Activated CD8-positive, alpha-beta memory T cell treated with anti-CD3 and anti-CD28 coated beads for 1 hour (primary cell): ENCODE measurements around the gene BPIFA1.

Experiments
- DNase-seq, 2 donors: peaks; one replicate each; pipeline ENCODE4 v3.0.0-alpha.2; 2020; ENCODE audit warnings: low read depth in 1 of 2; ENCODE audit errors: extremely low read depth in 1 of 2

The BPIFA1 gene

GRCh38 chr20:33235696-33236095 lies at the start of gene BPIFA1:
Gene BPIFA1 (plus strand): TSS chr20:33235996. CDS start chr20:33237712, 1,716 bp downstream.
- DNase-seq = no peak

- DNase-seq = no peak
Observed at GRCh38 chr20:33187491-33187890, 48.3 kb upstream of the BPIFA1 start.

- DNase-seq = no peak
Observed at GRCh38 chr20:33188421-33188820, 47.4 kb upstream of the BPIFA1 start.

DNA sequence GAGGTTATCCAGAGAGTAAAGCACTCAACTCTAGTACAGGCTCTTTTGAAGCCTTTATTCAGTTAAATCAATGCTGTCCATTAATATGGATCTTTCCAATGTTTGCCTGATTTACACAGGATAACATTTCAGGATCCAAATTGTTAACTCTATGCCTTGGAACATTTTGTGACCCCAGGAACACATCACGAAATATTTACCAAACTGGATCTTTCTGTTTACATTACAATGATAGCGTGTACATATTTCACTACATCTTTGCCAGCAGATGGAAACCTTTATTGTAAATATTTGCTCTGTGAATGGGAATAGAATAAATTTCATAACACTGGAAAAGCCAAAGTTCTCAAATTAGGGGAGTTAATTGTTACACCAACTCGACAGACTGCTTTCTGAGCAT lies 44.3 kb upstream of the BPIFA1 start:
- DNase-seq = no peak

GRCh38 chr20:33191955-33192354 lies 43.8 kb upstream of the BPIFA1 start:
- DNase-seq = no peak

- no peak for DNase-seq
Observed at GRCh38 chr20:33192912-33193501, 42.8 kb upstream of the BPIFA1 start.

GRCh38 chr20:33199026-33199425 lies 36.8 kb upstream of the BPIFA1 start:
- no peak for DNase-seq

GRCh38 chr20:33202451-33202850 lies 33.3 kb upstream of the BPIFA1 start:
- no peak for DNase-seq

- no peak for DNase-seq
Observed at GRCh38 chr20:33203444-33203843, 32.4 kb upstream of the BPIFA1 start.

DNA sequence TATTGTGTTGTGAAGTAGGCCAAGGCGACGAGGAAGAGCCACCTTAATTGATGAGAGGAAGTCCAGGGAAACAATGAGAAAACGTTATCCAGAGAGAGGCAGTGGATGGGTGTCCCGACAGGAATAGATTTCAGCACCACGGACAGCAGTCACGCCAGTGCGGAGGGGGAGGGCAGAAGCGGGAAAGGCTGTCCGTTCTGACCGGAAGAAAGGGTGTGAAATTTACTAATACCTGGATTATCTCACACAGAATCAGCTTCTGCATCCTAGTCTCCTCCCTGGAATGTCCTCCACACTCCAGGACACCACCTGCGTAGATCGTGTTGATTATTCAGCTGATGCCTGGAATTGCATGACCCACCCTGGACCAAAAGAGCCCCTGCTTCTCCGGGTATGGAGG lies 26.0 kb upstream of the BPIFA1 start:
- peak in 1 of 2 donors; percentile 13 for DNase-seq

DNA sequence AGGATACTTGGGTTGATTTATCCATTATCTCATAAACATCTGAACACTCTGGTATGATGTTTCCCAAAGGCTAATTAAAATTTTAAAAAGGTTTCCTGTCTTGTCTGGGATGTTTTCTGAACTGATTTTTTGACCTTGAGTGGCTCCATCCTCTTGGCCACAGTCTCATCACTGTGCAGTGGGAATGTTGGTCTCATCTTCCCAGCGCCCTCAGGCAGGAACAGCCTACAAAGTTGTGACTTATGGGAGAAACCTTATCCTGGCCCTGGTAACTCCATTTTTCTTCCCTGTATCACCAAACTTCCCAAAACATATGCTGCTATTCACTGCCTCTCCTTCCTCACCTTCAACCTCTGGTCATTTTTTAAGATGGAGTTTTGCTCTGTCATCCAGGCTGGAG lies 25.4 kb upstream of the BPIFA1 start:
- no peak for DNase-seq

- DNase-seq = no peak
Observed at GRCh38 chr20:33211817-33212424, 23.9 kb upstream of the BPIFA1 start.

GRCh38 chr20:33217052-33217451 lies 18.7 kb upstream of the BPIFA1 start, which contains the start of gene BPIFA3:
Gene BPIFA3 (plus strand): TSS chr20:33217352. CDS start chr20:33217537, 185 bp downstream.
- DNase-seq = no peak

- DNase-seq = no peak
Observed at GRCh38 chr20:33224399-33224798, 11.4 kb upstream of the BPIFA1 start.

GRCh38 chr20:33229843-33230242 lies 6.0 kb upstream of the BPIFA1 start:
- DNase-seq = no peak

- no peak for DNase-seq
Observed at GRCh38 chr20:33231237-33231636, 4.6 kb upstream of the BPIFA1 start.

- no peak for DNase-seq
Observed at GRCh38 chr20:33232486-33233072, 3.2 kb upstream of the BPIFA1 start.

GRCh38 chr20:33233129-33233774 lies 2.5 kb upstream of the BPIFA1 start:
- DNase-seq = no peak

DNA sequence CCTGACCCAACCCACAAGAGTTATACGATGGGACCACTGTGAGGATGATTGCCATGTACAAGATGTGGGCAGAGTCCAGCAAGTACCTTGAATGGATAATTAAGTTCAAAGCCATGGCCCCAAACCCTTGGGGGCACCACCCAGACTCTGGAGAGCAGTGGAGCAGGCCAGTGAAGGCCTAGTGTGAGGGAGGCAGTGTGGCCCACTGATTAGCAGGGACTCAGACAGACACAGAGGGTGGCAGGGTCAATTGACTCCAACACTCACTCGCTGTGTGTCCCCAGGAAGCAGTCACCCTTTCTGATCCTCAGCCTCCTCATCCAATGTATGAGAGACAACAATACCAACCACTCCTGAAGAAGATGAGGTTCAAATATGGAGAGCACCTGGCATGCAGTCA lies 1.7 kb upstream of the BPIFA1 start:
- no peak for DNase-seq

DNA sequence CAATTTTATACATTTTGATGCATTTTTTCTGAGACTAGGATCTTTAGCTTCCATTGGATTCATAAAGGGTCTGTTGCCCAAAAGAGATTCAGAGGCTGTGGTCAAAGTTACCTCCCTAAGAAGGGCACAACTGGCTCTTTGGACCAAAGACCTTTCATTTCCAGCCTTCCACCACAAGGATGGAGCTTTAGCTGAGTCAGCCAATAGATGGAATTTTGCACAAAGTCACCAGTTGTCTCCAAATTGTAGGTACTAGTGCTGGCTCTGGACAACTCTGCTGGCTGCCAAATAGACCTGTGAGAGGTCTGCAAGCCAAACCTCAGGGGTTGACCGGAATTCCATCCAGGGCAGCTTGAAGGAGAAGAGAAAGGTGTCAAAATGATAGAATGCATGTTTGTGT lies 555 bp downstream of the BPIFA1 start:
- no peak for DNase-seq

- no peak for DNase-seq
Observed at GRCh38 chr20:33237989-33238388, 2.2 kb downstream of the BPIFA1 start.

GRCh38 chr20:33239418-33239817 lies 3.6 kb downstream of the BPIFA1 start:
- DNase-seq = no peak
